Dendritic cell treated with granulocyte-macrophage colony-stimulating factor and Interleukin-4, amounts not matched to agents 40 ng/mL and 50 ng/mL, for 4 days (primary cell): ENCODE results near the gene JPT2.
"Not testable (repeated sequence)": the region's sequence is repeated elsewhere in the genome, so short reads cannot be mapped to it uniquely, and the experiment has no call there.

Source experiments
- H3K27ac Mint-ChIP-seq: one replicate; pipeline ENCODE4 v1.8.0; 2022; ENCODE audit warnings: mild to moderate bottlenecking, mixed read lengths
- H3K27me3 Mint-ChIP-seq: one replicate; pipeline ENCODE4 v1.8.0; 2022; ENCODE audit warnings: mild to moderate bottlenecking, mixed read lengths
- H3K36me3 Mint-ChIP-seq: one replicate; pipeline ENCODE4 v1.8.0; 2022; ENCODE audit warnings: low read depth, mixed read lengths
- H3K4me1 Mint-ChIP-seq: one replicate; pipeline ENCODE4 v1.8.0; 2022; ENCODE audit warnings: low read depth, mixed read lengths
- H3K4me3 Mint-ChIP-seq: one replicate; pipeline ENCODE4 v1.8.0; 2022; ENCODE audit warnings: mild to moderate bottlenecking, moderate library complexity, mixed read lengths
- H3K9me3 Mint-ChIP-seq: one replicate; pipeline ENCODE4 v1.8.0; 2022; ENCODE audit warnings: mixed read lengths
- intact Hi-C: fragments of 100-400 bp; cut with micrococcal nuclease; formaldehyde crosslinking; loops from one replicate; pipeline ENCODE4 v1.15.0; 2022

The JPT2 gene

DNA sequence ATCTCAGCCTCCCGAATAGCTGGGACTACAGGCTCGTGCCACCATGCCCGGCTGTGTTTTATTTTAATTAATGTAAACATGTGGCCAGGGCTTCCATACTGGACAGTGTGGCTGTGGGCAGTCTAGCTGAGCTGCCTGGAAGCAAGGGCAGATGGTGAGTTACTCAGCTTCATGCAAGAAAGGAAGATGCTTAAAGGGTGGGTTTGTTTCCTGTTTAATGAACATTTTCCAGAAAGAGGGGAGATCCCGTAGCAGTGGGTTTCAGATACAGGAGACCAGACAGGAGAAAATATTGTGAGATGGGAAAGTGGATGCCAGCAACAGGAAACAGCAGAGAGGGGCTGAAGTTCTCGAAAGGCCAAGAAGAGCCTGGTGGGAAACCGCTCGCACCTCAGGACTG is 35.3 kb downstream of the JPT2 start:
- peaks cover 35% of the 10 kb centered on the region for H3K4me1 Mint-ChIP-seq
- peak overlapping the region; percentile 59 for H3K27ac Mint-ChIP-seq
- H3K9me3 Mint-ChIP-seq, result no peaks in the 10 kb centered on the region
- no peaks in the 10 kb centered on the region for H3K27me3 Mint-ChIP-seq
- intact Hi-C loops, result no loop called here
- H3K4me3 Mint-ChIP-seq, result no peak overlapping the region
- H3K36me3 Mint-ChIP-seq, result peaks cover 54% of the 10 kb centered on the region

DNA sequence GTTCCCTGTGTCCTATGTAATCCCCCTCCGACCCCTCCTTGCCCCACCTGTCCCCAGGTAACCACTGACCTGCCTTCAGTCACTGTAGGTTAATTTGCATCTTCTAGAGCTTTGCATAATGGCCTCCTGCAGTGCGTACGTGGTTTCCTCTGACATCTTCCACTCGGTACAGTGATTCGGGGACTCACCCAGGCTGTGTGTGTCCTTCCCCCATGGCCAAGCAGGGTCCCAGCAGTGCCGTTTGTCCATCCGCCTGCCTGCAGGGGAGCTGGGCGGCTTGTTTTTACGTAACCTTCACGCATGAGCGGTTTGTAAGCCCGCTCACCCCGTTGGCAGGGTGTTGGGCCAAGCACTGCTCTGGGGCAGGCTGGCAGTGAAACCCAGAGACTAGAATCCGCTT is 35.9 kb downstream of the JPT2 start:
- H3K4me1 Mint-ChIP-seq, result peaks cover 34% of the 10 kb centered on the region

DNA sequence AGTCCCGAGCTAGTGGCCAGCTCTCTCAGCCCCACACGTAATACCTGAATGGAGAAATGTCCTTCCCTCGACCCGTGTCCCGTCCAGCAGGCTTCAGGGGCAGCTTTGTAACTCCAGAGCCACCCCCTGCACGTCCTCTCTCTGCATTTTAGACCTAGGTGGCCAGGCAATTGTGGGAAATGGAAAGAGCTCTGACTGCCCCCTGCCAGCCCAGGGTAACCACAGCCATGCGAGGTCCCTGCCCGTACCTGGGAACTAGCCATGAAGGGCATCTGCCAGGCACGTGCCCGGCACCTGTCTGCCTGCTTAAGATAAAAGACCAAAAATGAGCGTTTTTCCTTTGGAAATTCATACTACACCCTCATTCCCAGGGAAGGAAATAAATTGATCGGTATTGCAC is 37.1 kb downstream of the JPT2 start:
- Mint-ChIP-seq H3K4me3 (no peak overlapping the region), H3K36me3 (peaks cover 46% of the 10 kb centered on the region), H3K9me3 (no peaks in the 10 kb centered on the region), H3K27ac (no peak overlapping the region), H3K27me3 (no peaks in the 10 kb centered on the region), H3K4me1 (peaks cover 40% of the 10 kb centered on the region)
- intact Hi-C loops, result no loop called here

More for the DNA sequence above, 35.9 kb downstream of the JPT2 start:
- Mint-ChIP-seq H3K27ac (peak overlapping the region; percentile 37), H3K27me3 (no peaks in the 10 kb centered on the region), H3K9me3 (no peaks in the 10 kb centered on the region), H3K4me3 (no peak overlapping the region), H3K36me3 (peaks cover 48% of the 10 kb centered on the region)
- intact Hi-C loops, result no loop called here

DNA sequence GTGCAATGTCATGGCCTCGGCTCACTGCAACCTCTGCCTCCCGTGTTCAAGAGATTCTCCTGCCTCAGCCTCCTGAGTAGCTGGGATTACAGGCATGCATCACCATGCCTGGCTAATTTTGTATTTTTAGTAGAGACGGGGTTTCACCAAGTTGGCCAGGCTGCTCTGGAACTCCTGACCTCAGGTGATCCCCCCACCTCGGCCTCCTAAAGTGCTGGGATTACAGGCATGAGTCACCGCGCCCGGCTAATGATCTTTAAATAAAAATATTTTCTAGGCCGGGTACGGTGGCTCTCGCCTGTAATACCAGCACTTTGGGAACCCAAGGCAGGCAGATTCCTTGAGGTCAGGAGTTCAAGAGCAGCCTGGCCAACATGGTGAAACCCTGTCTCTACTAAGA is 40.2 kb downstream of the JPT2 start:
- H3K4me3 Mint-ChIP-seq, result not testable (repeated sequence)
- peaks cover 51% of the 10 kb centered on the region for H3K4me1 Mint-ChIP-seq

DNA sequence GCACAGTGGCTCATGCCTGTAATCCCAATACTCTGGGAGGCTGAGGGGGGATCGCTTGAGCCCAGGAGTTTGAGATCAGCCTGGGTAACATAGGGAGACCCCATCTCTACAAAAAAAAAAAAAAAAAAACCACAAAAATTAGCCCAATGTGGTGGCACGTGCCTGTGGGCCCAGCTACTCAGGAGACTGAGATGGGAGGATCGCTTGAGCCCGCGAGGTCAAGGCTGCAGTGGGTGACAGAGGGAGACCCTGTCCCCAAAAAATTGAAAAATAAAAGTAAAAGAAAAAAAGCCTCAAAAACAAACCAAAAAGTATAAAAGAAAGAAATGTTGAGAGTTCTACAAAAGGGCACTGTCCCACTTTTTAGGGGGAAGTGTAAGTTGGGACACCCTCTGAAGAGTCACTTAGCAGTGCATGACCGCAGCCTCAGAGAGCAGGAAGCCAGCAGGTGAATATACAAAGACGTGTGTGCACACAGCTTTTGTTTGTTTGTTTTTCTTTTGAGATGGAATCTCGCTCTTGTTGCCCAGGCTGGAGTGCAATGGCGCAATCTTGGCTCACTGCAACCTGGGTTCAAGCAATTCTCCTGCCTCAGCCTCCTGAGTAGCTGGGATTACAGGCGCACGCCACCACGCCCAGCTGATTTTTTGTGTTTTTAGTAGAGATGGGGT is 41.6 kb downstream of the JPT2 start:
- H3K9me3 Mint-ChIP-seq, intact Hi-C loops, H3K27me3 Mint-ChIP-seq, H3K4me3 Mint-ChIP-seq: not testable (repeated sequence)
- Mint-ChIP-seq H3K27ac (peak overlapping the region; percentile 59), H3K4me1 (peaks cover 53% of the 10 kb centered on the region), H3K36me3 (peaks cover 21% of the 10 kb centered on the region)

More for the DNA sequence above, 40.2 kb downstream of the JPT2 start:
- H3K36me3 Mint-ChIP-seq, result peaks cover 25% of the 10 kb centered on the region
- H3K27me3 Mint-ChIP-seq, intact Hi-C loops, H3K9me3 Mint-ChIP-seq, H3K27ac Mint-ChIP-seq: not testable (repeated sequence)

DNA sequence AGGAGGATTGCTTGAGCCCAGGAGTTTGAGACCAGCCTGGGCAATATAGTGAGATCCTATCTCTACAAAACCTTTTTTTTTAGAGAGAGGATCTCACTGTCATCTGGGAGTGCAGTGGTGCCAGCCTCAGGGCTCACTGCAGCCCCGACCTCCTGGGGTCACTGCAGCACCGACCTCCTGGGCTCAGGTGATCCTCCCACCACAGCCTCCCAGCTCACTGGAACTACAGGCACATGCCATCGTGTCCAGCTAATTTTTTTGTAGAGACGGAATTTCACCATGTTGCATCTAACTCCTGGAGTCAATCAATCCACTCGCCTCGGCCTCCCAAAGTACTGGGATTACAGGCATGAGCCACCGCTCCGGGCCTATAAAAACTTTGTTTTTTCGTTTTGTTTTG is 43.3 kb downstream of the JPT2 start:
- peaks cover 23% of the 10 kb centered on the region for H3K36me3 Mint-ChIP-seq
- peak overlapping the region; percentile 90 for H3K27ac Mint-ChIP-seq
- no peaks in the 10 kb centered on the region for H3K9me3 Mint-ChIP-seq
- H3K4me1 Mint-ChIP-seq, result peaks cover 53% of the 10 kb centered on the region
- H3K27me3 Mint-ChIP-seq, result no peaks in the 10 kb centered on the region
- intact Hi-C loops, result no loop called here
- no peak overlapping the region for H3K4me3 Mint-ChIP-seq

DNA sequence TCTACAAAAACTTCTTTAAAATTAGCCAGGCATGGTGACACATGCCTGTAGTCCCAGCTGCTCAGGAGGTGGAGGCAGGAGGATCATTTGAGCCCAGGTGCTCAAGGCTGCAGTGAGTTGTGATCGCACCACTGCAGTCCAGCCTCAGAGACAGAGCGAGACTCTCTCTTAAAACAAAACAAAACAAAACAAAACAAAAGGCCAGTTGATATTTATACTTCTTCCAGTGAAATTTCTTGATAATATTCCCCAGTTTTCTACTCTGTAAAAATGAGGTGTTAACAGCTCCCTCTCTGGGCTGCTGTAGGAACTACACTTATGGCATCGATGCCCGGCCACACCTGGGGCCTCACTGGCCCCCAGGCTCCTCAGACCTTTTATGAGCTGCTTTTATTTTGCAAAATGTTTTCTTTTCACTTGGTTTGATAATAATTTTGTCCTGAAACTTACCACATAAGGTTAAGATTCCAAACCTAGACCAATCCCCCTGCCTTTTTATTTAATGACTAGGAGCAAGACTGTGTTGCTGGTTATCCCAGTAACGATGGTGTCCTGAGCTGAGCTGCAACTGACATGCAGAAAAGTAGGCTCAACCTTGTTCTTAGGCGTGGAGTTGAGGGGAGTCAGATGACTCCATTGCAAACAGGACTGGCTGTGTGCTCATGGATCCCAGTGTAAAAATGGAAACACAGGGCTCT is 45.5 kb downstream of the JPT2 start:
- Mint-ChIP-seq H3K4me1 (peaks cover 52% of the 10 kb centered on the region), H3K27ac (peak overlapping the region; percentile 90), H3K27me3 (no peaks in the 10 kb centered on the region)

DNA sequence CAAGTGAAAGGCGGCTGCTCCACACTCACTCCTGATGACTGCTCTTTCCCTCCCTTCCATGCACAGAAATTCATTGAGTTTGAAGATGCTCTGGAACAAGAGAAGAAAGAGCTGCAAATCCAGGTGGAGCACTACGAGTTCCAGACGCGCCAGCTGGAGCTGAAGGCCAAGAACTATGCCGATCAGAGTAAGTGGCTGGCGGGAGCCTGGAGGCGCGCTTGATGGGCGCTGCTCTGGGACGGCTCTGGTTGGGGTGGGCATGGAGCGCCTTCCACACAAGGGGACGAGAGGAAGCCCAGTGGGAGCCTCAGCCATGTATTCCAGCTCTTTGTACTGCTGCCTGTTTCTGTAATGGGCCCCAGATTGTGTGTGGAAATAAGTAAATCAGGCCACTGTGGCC is 46.4 kb downstream of the JPT2 start:
- no peaks in the 10 kb centered on the region for H3K27me3 Mint-ChIP-seq
- intact Hi-C loops, result no loop called here
- H3K9me3 Mint-ChIP-seq, result no peaks in the 10 kb centered on the region
- peaks cover 52% of the 10 kb centered on the region for H3K36me3 Mint-ChIP-seq
- H3K27ac Mint-ChIP-seq, result no peak overlapping the region
- no peak overlapping the region for H3K4me3 Mint-ChIP-seq
- peaks cover 43% of the 10 kb centered on the region for H3K4me1 Mint-ChIP-seq

More for the DNA sequence above, 45.5 kb downstream of the JPT2 start:
- H3K4me3 Mint-ChIP-seq, result no peak overlapping the region
- intact Hi-C loops, result no loop called here
- peaks cover 43% of the 10 kb centered on the region for H3K36me3 Mint-ChIP-seq
- H3K9me3 Mint-ChIP-seq, result no peaks in the 10 kb centered on the region

DNA sequence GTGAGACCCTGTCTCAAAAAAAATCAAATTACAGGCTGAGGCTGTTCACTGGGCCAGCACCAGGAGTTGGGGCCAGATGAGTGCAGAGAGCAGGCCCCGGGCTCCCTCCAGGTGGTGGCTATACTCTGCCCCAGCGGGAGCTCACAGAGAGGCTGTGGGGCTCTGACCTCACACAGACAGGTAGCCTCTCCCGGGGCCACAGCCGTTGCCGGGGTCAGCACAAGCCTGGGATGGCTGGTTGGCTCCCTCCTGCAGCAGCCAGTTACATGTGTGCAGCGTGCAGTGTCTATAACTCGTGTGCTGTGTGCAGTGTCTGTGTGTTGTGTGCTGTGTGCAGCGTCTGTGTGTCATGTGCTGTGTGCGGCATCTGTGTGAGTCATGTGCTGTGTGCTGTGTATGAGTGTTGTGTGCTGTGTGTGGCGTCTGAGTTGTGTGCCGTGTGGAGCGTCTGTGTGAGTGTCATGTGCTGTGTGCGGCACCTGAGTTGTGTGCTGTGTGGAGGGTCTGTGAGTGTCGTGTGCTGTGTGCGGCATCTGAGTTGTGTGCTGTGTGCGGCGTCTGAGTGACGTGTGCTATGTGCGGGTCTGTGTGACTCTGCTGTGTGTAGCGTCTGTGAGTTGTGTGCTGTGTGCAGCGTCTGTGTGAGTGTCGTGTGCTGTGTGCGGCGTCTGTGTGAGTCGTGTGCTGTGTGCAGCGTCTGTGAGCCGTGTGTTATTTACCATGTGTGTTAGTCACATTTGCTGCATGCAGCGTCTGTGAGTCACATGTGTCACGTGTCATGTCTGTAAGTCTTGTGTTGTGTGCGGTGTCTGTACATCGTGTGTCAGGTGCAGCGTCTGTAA is 48.8 kb downstream of the JPT2 start:
- intact Hi-C loops, result no loop called here
- Mint-ChIP-seq H3K9me3 (no peaks in the 10 kb centered on the region), H3K4me3 (no peak overlapping the region), H3K36me3 (peaks cover 61% of the 10 kb centered on the region), H3K4me1 (peaks cover 27% of the 10 kb centered on the region), H3K27ac (no peak overlapping the region), H3K27me3 (no peaks in the 10 kb centered on the region)

DNA sequence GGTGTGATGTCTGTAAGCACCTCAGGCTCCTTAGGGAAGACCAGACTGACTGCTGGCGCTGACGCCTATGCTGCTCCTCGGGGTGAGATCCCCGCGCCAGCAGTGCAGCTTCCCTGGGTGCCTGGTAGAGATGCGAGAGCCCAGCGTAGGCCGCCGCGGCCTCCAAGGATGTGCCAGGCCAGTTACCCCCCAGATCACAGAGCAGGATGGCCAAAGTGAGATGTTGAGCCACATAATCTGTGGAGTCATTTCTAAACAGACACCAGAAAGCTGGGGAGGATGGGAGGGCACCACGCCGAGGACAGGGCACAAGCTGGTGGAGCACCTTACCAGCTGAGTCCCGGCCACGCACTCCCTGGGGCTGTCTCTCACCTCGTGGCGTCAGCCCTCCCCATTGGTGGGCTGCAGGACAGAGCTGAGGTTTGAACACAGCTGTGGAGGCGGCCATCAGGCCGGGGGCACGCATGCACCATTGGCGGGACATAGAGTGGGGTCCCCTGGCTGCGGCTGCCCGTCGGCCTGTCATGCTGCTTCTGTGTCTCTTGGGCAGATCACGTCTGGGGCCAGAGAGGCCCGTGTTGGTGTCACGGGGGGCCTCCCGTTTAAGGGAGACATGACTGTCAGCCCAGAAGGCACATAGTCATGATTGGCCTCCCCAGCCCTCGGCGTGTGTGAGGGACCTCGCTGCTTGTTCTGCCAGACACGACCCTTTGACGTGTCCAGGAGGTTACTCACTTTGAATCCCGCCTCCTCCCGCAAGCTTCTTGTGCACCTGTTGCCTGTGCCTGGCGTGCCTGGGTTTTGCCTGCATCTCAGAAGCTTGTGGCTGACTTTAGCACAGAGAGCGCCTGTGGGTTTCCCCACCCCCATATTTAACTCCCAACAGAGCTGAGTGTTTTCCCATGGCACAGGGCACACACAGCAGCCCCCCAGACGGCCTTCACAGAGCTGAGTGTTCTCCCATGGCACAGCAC is 49.9 kb downstream of the JPT2 start:
- H3K36me3 Mint-ChIP-seq, result peaks cover 61% of the 10 kb centered on the region
- no peaks in the 10 kb centered on the region for H3K27me3 Mint-ChIP-seq
- no peak overlapping the region for H3K27ac Mint-ChIP-seq
- no peak overlapping the region for H3K4me3 Mint-ChIP-seq
- no peaks in the 10 kb centered on the region for H3K9me3 Mint-ChIP-seq
- intact Hi-C loops, result no loop called here
- peaks cover 21% of the 10 kb centered on the region for H3K4me1 Mint-ChIP-seq

DNA sequence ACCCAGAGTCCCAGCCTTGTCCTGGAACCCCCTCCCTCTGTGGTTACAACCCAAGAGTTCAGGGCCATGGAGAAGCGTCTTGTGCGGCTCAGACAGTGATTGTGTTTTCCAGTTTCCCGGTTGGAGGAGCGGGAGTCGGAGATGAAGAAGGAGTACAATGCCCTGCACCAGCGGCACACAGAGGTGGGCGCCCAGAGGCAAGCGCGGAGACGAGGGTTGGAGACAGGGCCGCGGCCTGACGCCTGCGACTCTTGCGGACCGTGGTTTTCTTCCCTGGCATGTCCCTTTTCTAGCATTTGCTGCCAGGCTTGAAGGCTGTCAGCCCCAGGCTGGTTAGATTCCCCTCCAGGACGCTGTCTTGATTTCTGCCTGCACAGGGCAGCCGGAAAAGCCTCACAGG is 50.9 kb downstream of the JPT2 start:
- intact Hi-C loops, result no loop called here
- H3K4me3 Mint-ChIP-seq, result no peak overlapping the region
- peaks cover 12% of the 10 kb centered on the region for H3K4me1 Mint-ChIP-seq
- H3K9me3 Mint-ChIP-seq, result no peaks in the 10 kb centered on the region
- H3K27me3 Mint-ChIP-seq, result no peaks in the 10 kb centered on the region
- H3K27ac Mint-ChIP-seq, result no peak overlapping the region
- H3K36me3 Mint-ChIP-seq, result peaks cover 61% of the 10 kb centered on the region

DNA sequence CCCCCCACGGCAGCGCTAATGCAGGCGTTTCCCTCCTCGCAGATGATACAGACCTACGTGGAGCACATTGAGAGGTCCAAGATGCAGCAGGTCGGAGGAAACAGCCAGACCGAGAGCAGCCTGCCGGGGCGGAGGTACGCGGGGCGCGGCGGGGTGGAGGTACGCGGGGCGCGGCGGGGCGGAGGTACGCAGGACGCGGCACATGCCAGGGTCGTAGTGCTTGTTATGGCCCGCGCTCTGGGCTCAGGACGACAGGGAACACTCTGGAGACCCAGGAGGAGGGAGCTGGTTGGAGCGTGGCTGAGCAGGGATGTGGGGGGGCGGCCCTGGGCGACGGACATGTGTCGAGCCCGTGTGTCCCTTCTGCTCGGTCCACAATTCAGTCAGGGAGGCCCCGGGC is 51.4 kb downstream of the JPT2 start:
- no peak overlapping the region for H3K4me3 Mint-ChIP-seq
- H3K9me3 Mint-ChIP-seq, result no peaks in the 10 kb centered on the region
- H3K27ac Mint-ChIP-seq, result no peak overlapping the region
- peaks cover 12% of the 10 kb centered on the region for H3K4me1 Mint-ChIP-seq
- no peaks in the 10 kb centered on the region for H3K27me3 Mint-ChIP-seq
- peaks cover 58% of the 10 kb centered on the region for H3K36me3 Mint-ChIP-seq
- intact Hi-C loops, result no loop called here

DNA sequence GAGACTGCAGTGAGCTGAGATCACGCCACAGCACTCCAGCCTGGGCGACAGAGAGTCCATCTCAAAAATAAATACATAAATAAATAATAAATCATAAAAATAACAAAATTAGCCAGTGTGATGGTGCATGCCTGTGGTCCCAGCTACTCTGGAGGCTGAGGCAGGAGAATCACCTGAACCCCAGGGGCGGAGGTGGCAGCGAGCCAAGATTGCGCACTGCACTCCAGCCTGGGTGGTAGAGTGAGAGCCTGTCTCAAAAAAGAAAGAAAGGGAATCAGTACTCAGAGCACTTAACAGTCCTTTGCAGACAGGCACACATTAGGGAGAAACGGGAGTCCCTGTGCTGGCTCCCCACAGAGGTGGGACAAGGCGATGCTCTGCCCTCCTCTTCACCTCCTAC is 53.0 kb downstream of the JPT2 start:
- Mint-ChIP-seq H3K27me3 (no peaks in the 10 kb centered on the region), H3K27ac (no peak overlapping the region), H3K36me3 (peaks cover 43% of the 10 kb centered on the region), H3K4me1 (peaks cover 12% of the 10 kb centered on the region), H3K4me3 (no peak overlapping the region), H3K9me3 (no peaks in the 10 kb centered on the region)
- intact Hi-C loops, result no loop called here
